Right lung (tissue), 5 donors: ENCODE results near the gene NVL. TPM values are rescaled to one million over a fixed set of nuclear protein-coding genes. Genes with fewer than 3 reads are reported as not detected.

Source experiments
- DNase-seq, 2 donors: peaks; one replicate each; pipeline ENCODE4 v3.0.0-alpha.2; 2013
- polyA plus RNA-seq, 5 donors: library from polyadenylated mRNA; unstranded; fragments of 120-200 nt; gene quantifications; one replicate each; pipeline versions ENCODE4 v1.2.1 to v1.2.3, GENCODE V29; 2013; ENCODE audit warnings: inconsistent platforms in 1 of 5, low replicate concordance in 1 of 5; ENCODE audit not compliant: insufficient read length in 5 of 5, insufficient read depth in 1 of 5

Gene NVL
- polyA plus RNA-seq, 5 donors: 36.4 to 47.3 (median 43.1) TPM

- no peak for DNase-seq
Observed at GRCh38 chr1:224199679-224200078, 130.3 kb downstream of the NVL start.

- DNase-seq: no peak
Observed at GRCh38 chr1:224198572-224198971, 131.4 kb downstream of the NVL start.

- DNase-seq: no peak
Observed at GRCh38 chr1:224196813-224197600, 133.0 kb downstream of the NVL start.

- DNase-seq: no peak
Observed at GRCh38 chr1:224193319-224193966, 136.5 kb downstream of the NVL start.

- DNase-seq: no peak
Observed at GRCh38 chr1:224192082-224192788, 137.7 kb downstream of the NVL start.

- no peak for DNase-seq
Observed at GRCh38 chr1:224189561-224189960, 140.4 kb downstream of the NVL start.

GRCh38 chr1:224188286-224188685 lies 141.7 kb downstream of the NVL start:
- DNase-seq: no peak

- DNase-seq: no peak
Observed at GRCh38 chr1:224185208-224185607, 144.8 kb downstream of the NVL start.

- peak in 1 of 2 donors; percentile 66 for DNase-seq
Observed at GRCh38 chr1:224183591-224184312, 146.2 kb downstream of the NVL start.

- DNase-seq: peak; percentile 80 to 84
Observed at GRCh38 chr1:224182866-224183590, 146.9 kb downstream of the NVL start, which contains the start of gene DEGS1. Gene DEGS1 (plus strand): TSS chr1:224183240. CDS start chr1:224183337, 97 bp downstream.

- no peak for DNase-seq
Observed at GRCh38 chr1:224182057-224182865, 147.7 kb downstream of the NVL start.

- DNase-seq: no peak
Observed at GRCh38 chr1:224181453-224181810, 148.5 kb downstream of the NVL start.

GRCh38 chr1:224180783-224181452 lies 149.1 kb downstream of the NVL start:
- DNase-seq: no peak

- no peak for DNase-seq
Observed at GRCh38 chr1:224178894-224179293, 151.1 kb downstream of the NVL start.

GRCh38 chr1:224177356-224177999 lies 152.5 kb downstream of the NVL start:
- DNase-seq: no peak
